ENCODE measurements around the gene STK17A.
"Not testable (repeated sequence)": the region's sequence is repeated elsewhere in the genome, so short reads cannot be mapped to it uniquely, and the experiment has no call there.

The STK17A gene

DNA sequence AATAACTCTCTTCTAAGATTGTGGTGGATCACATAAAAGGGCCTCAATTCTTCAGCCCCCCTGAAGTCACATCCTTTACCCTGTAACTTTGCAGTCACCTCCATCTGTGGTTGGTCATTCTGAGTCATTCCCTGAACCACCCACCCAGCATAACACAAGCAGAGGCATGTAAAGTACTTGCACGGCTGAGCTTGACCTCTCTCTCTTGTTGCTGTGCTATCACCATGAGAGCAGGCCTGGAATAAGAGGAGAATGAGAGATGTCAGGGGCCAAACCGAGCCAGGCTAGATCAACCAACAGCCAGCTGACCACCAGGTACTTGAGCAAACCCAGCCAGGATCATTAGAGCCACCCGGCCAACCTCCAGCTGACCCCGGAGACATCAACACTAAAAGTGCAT lies 13.5 kb upstream of the STK17A start:
- no peak for DNase-seq

DNA sequence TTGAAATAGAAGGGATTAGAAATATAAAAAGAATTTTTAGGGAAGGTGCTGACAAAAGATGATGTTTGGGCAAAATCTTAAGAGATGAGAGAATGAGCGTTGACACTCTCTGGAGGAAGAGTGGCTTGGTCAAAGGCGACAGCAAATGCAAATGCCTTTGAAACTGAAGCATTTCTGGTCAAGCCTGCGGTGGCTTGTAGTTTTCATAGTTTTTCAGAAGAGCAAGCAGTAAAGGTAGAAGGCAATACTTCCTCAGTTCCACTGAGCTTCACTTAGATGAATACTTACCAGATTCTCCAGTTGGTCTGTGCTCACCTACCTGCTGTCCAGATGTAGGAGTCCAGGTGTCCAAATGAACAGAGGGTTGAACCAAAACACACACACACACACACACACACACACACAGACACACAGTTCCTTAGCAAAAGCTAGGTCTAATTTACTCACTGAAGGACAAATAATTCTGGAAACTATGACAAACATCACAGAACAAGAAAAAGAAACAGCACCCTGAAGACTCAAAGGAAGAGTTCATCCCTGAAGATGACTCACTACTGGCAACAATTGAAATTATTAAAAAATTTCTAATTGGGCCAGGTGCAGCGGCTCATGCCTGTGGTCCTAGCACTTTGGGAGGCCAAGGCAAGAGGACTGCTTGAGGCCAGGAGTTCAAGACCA lies 12.1 kb upstream of the STK17A start:
- no peak for DNase-seq

- DNase-seq, result no peak
Observed at GRCh38 chr7:43572516-43573049, 10.3 kb upstream of the STK17A start.

GRCh38 chr7:43573832-43574231 lies 9.1 kb upstream of the STK17A start:
- not testable (repeated sequence) for DNase-seq

DNA sequence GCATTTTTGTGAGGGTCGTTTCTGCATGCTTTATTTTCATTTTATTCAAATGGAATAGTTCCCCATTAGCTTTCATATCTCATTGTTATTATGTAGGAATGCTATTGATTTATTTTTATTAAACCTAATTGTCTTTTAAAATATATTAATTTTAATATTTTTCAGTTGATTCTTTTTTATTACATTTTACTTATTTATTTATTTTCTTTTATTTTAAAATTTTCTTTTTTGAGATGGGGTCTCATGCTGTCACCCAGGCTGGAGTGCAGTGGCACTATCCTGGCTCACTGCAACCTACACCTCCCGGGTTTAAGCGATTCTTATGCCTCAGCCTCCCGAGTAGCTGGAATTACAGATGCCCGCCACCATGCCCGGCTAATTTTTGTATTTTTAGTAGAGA lies 7.4 kb upstream of the STK17A start:
- DNase-seq, result no peak

DNA sequence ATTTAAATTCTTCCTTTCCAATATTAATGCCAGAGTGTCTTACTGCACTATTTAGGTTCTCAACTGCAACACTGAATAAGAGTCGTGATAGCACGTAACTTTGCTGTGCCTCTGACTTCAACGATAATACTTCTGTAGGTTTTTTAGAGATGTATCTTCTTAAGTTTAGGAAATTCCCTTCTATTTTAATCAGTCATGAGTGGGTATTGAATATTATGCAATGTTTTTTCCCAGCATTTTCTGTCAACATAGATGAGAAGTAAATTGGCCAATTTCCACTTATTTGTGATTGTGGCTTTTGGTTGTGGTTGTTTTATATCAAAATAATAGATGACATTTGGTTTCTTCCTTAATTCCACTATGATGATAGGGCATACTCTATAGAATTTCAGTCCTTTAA lies 6.7 kb upstream of the STK17A start:
- no peak for DNase-seq

- DNase-seq, result no peak
Observed at GRCh38 chr7:43577485-43577951, 5.4 kb upstream of the STK17A start.

GRCh38 chr7:43583424-43584194 lies 701 bp downstream of the STK17A start:
- no peak for DNase-seq

- DNase-seq, result no peak
Observed at GRCh38 chr7:43584195-43584586, 1.3 kb downstream of the STK17A start.

DNA sequence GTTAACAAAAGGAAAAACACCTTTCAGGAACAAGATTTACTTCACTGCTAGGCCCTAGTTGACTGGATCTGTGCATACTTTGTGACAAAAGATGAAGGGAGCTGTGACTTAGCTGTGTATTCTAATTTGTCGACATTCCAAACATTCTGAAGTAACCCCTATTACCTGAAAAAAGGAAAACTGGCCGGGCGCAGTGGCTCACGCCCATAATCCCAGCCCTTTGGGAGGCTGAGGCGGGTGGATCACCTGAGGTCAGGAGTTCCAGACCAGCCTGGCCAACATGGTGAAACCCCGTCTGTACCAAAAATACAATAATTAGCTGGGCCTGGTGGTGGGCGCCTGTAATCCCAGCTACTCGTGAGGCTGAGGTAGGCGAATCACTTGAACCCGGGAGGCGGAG lies 1.8 kb downstream of the STK17A start:
- DNase-seq, result not testable (repeated sequence)

DNA sequence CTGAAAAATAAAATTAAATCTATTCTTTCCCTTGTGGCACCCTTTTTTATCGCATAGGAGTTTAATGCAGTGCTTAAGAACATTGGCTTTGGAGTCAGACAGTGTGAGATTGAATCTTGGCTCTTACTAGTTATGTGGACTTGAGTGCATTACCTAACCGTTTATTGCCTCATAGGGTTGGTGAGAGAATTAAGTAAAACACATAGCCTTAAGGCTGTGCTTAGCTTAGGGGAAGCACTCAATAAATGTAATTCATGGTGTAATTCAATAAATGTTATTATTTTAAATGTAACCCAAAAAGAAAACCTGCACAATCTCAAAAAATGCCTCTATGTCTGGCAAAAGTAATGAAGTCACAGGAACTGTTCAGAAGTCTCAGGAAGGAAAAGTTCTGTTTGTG lies 2.7 kb downstream of the STK17A start:
- no peak for DNase-seq

DNA sequence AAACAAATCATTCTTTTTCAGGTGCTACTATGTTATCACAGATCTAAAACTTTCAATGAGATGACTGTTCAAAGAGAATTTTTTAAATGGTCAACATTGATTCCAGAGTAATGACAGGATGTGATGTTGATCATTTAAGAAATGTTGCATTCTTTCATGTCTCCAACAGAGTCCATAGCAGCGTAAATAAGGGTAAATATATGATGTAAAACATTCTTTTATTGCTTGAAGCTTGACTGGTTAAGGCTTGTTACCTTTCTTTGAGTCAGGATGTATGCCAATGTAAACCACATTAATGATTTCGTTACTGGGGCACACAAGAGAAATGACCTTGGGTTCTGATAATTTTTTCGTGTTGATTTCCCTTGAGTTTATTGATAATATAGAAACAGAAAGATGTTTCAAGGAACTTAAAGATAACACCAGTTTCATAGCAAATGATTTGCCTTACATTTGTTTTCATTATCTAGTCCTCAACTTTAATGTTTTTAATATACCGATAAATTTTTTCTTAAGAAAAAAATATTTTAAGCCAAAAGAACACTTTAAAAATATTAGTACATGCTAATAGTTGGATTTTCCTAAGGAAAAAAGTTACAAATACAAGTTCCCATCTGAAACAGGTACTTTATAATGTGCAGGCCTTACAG lies 3.5 kb downstream of the STK17A start:
- DNase-seq, result no peak

- DNase-seq, result no peak
Observed at GRCh38 chr7:43588477-43589132, 5.7 kb downstream of the STK17A start.

DNA sequence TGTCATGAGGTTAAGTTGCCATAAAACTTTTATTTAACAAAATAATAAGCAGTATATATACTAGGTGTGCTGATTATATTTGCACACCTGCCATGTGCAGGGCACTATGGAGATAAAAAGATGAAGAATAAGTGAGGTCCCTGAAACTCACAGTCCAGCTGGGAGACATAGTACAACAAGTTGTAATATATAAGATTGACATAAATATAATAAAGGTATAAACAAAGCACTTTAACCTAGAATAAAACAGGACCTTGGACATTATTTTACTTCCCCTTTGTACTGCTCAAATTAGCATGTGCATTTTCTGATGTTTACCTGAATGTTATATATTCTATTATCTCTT lies 6.2 kb downstream of the STK17A start:
- no peak for DNase-seq

GRCh38 chr7:43589728-43590127 lies 6.8 kb downstream of the STK17A start:
- DNase-seq, result no peak

GRCh38 chr7:43590862-43591557 lies 8.1 kb downstream of the STK17A start:
- DNase-seq, result no peak

GRCh38 chr7:43591558-43592180 lies 8.8 kb downstream of the STK17A start:
- DNase-seq, result no peak

DNA sequence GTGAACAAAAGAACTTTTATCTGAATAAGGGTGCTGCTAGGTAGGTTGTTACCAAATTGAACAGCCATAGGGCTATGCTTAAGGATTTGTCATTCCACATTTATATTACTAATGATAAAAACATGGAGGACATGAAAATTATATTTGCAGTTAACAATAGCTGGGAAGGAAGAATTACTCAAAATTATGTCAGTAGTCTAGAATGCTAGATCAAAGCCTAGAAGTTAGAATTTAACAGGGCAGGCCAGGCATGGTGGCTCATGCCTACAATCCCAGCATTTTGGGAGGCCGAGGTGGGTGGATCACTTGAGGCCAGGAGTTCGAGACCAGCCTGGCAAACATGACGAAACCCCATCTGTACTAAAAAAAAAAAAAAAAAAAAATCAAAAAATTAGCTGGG lies 9.4 kb downstream of the STK17A start:
- DNase-seq, result no peak

DNA sequence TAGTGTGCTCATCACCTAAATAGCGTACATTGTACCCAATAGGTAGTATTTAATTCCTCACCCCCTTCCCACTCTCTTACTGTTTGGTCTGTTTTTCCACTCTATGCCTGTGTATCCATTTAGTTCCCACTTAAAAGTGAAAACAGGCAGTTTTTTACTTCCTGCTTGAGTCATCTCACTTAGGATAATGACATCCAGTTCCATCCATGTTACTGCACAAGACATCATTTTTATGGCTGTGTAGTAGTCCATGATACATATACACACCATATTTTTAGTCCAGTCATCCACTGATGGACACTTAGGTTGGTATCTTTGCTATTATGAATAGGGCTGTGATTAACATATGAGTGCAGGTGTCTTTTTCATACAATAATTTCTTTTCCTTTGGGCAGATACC lies 10.1 kb downstream of the STK17A start:
- DNase-seq, result no peak

GRCh38 chr7:43594020-43594419 lies 11.1 kb downstream of the STK17A start:
- DNase-seq, result no peak

GRCh38 chr7:43596426-43596825 lies 13.5 kb downstream of the STK17A start:
- DNase-seq, result not testable (repeated sequence)

GRCh38 chr7:43600056-43600455 lies 17.1 kb downstream of the STK17A start:
- no peak for DNase-seq

Data from NCI-H2081 (cell line).